ENCODE results near the gene ADI1. TPM values are rescaled to one million over a fixed set of nuclear protein-coding genes. Genes with fewer than 3 reads are reported as not detected.

The ADI1 gene
- total and polyA plus RNA-seq, 2 of the 8 experiments (the other 6 are each of a cell fraction or from before 2014, with no cell fraction given), result 12.2 to 40.2 TPM

GRCh38 chr2:3456125-3456524, 63.2 kb downstream of the ADI1 start:
- H3K9ac ChIP-seq (replicated peaks in 1 of 4; ENCODE audit: extremely low read depth in 1 of 4, low read depth in 3 of 4, low read length in 3 of 4), result no peak overlapping the region
- H4K91ac ChIP-seq (replicated peaks; ENCODE audit: insufficient read length, low read length), result no peak overlapping the region
- H3K14ac ChIP-seq (ENCODE audit: insufficient read length), result no peak overlapping the region
- no peak overlapping the region for H3K4ac ChIP-seq (replicated peaks; ENCODE audit: insufficient read length, low read depth, low read length)
- ChIA-PET POLR2A (ENCODE audit: partially characterized antibody) (no interaction called here), CTCF (ENCODE audit: partially characterized antibody) (interaction anchor here (0.6 to 5.4 kb wide), 4 partner anchors 9 to 84 kb away, joined by 3 to 33 read pairs (median 3); no protein-coding TSS in a partner anchor)
- no peak overlapping the region for H2BK20ac ChIP-seq (ENCODE audit: low read length)
- no peak overlapping the region for H3K18ac ChIP-seq (ENCODE audit: extremely low read depth, low read length)
- H3K79me2 ChIP-seq (ENCODE audit: control insufficient read depth in 1 of 2, insufficient read depth in 2 of 2, low read length in 2 of 2), result no peaks in the 10 kb centered on the region
- no peak overlapping the region for H2BK5ac ChIP-seq (ENCODE audit: low read depth, low read length)
- H4K8ac ChIP-seq (ENCODE audit: extremely low read depth, insufficient read depth, low read length), result no peak overlapping the region
- DNase-seq (ENCODE audit: low read depth in 1 of 2, low spot score in 2 of 2) (no peak), FAIRE-seq (no peak)
- peaks cover 0 to 7% of the 10 kb centered on the region in 2 experiments for H4K20me1 ChIP-seq (replicated peaks in 1 of 2; ENCODE audit: control insufficient read depth in 1 of 2, insufficient read depth in 2 of 2, low read length in 2 of 2)
- H3K23ac ChIP-seq (ENCODE audit: insufficient read length), result no peak overlapping the region
- no peak overlapping the region for H2AFZ ChIP-seq (ENCODE audit: low read length)
- H4K5ac ChIP-seq (ENCODE audit: insufficient read length, low read depth, low read length), result no peak overlapping the region
- no peak overlapping the region for H3K4me3 ChIP-seq (ENCODE audit: extremely low read depth in 1 of 4, insufficient read depth in 2 of 4, low read depth in 3 of 4, low read length in 4 of 4)
- no peak overlapping the region for H2AK5ac ChIP-seq (ENCODE audit: low read depth, low read length)
- no peaks in the 10 kb centered on the region; the same call in 1 of the 2 replicates for H3K79me1 ChIP-seq (ENCODE audit: low read depth, low read length)
- H3K4me2 ChIP-seq (ENCODE audit: insufficient read depth in 1 of 2, low read depth in 2 of 2, low read length in 2 of 2), result no peak overlapping the region
- H2BK120ac ChIP-seq (replicated peaks; ENCODE audit: low read depth, low read length), result no peak overlapping the region
- H3K9me3 ChIP-seq (ENCODE audit: insufficient read depth in 2 of 2, low read depth in 1 of 2, low read length in 1 of 2), result no peaks in the 10 kb centered on the region
- TF ChIP-seq KDM1A (IDR thresholded peaks at IDR 0.05; ENCODE audit: borderline replicate concordance, low read length) (no peak), SAP30 (IDR thresholded peaks at IDR 0.05; ENCODE audit: insufficient read depth, insufficient replicate concordance, low read length) (no peak), NRF1 (IDR thresholded peaks at IDR 0.05; ENCODE audit: low read depth, low read length) (no peak), JUND (IDR thresholded peaks at IDR 0.05; ENCODE audit: low read length) (no peak), RBBP5 (IDR thresholded peaks at IDR 0.05; ENCODE audit: borderline replicate concordance, low read depth, low read length) (no peak), POLR2AphosphoS5 (IDR thresholded peaks at IDR 0.05; ENCODE audit: low read depth, low read length) (no peak), NANOG (IDR thresholded peaks at IDR 0.05; ENCODE audit: insufficient read depth, low read depth, low read length, poor library complexity, severe bottlenecking) (no peak), CEBPB (IDR thresholded peaks at IDR 0.05; ENCODE audit: low read depth, low read length) (no peak), EGR1 (IDR thresholded peaks at IDR 0.05; ENCODE audit: borderline replicate concordance, low read depth, low read length) (no peak), SP2 (IDR thresholded peaks at IDR 0.05; ENCODE audit: low read length) (no peak), POLR2A (IDR thresholded peaks at IDR 0.05; ENCODE audit: control extremely low read depth in 1 of 2, low read depth in 2 of 2, low read length in 2 of 2) (no peak), HDAC6 (IDR thresholded peaks at IDR 0.05; ENCODE audit: low read depth, low read length) (no peak), TAF7 (optimal IDR thresholded peaks at IDR 0.05; ENCODE audit: borderline replicate concordance, low read depth, low read length) (no peak), CHD2 (IDR thresholded peaks at IDR 0.05; ENCODE audit: low read length) (no peak)
- H3K36me3 ChIP-seq (ENCODE audit: control insufficient read depth in 2 of 4, insufficient read depth in 4 of 4, low read length in 3 of 4), result peaks cover 0 to 7% (median 2%) of the 10 kb centered on the region in 4 experiments; a peak in 1 of 8 replicates
- H2BK12ac ChIP-seq (ENCODE audit: low read depth, low read length), result no peak overlapping the region
- no peaks in the 10 kb centered on the region for H3K27me3 ChIP-seq (replicated peaks in 1 of 4; ENCODE audit: control insufficient read depth in 3 of 4, extremely low read depth in 1 of 4, insufficient read depth in 3 of 4, low read length in 3 of 4)
- H3K56ac ChIP-seq (replicated peaks; ENCODE audit: insufficient read length, low read depth, low read length), result no peak overlapping the region
- no peak overlapping the region for H3K27ac ChIP-seq (ENCODE audit: low read depth, low read length)
- WGBS, 2 experiments (ENCODE audit: extremely low coverage in 1 of 2, insufficient coverage in 1 of 2, insufficient read length in 1 of 2, insufficient replicate concordance in 2 of 2, low coverage in 1 of 2, low lambda C conversion rate in 2 of 2, missing lambda C conversion rate in 1 of 2), result 92% methylated on average over 13 of the region's 14 CpGs; no CpG with 5 or more reads in 1 of the 2 experiments
- peaks cover 0 to under 1% (median 0%) of the 10 kb centered on the region in 4 experiments; a peak in 3 of 7 replicates for H3K4me1 ChIP-seq (replicated peaks in 1 of 4; ENCODE audit: control insufficient read depth in 3 of 4, insufficient read depth in 4 of 4, low read length in 3 of 4)
- H3K23me2 ChIP-seq (ENCODE audit: low read depth, low read length), result no peaks in the 10 kb centered on the region
- no peak overlapping the region for H2BK15ac ChIP-seq (ENCODE audit: low read length)

All from H1 (cell line).